ENCODE data around the gene SAMD10. TPM values are rescaled to one million over a fixed set of nuclear protein-coding genes. Genes with fewer than 3 reads are reported as not detected.

Gene SAMD10
- total and polyA plus RNA-seq, 12 donors = 3.4 to 8.8 (median 4.0) TPM

- intact Hi-C loops (cut with DNase I) = loop anchor here in 8 of 10 donors (5.0 to 10.0 kb wide), 7 partner anchors 58 to 433 kb away; partner anchors contain the start of gene PTK6 (in 4 of the 8)
Measured at GRCh38 chr20:63969838-63970713, 9.4 kb downstream of the SAMD10 start, which contains the start of gene ZNF512B. Gene ZNF512B, minus strand, starts transcription at chr20:63969930. Its CDS starts 1,980 bp downstream, at chr20:63967950.

GRCh38 chr20:63968928-63969760 lies 10.3 kb downstream of the SAMD10 start:
- DNase-seq (peak; percentile 42), ATAC-seq (no peak)
- Histone ChIP-seq H3K27ac (peak overlapping the region; percentile 34 to 85 (median 73)), H3K9me3 (no peaks in the 10 kb centered on the region), H3K36me3 (peaks cover 0 to 27% (median 4%) of the 10 kb centered on the region in 9 donors), H3K4me1 (peaks cover 13 to 52% (median 38%) of the 10 kb centered on the region in 9 donors), H3K27me3 (no peaks in the 10 kb centered on the region), H3K4me3 (peak overlapping the region in 9 of 10 donors; percentile 52 to 93 (median 63))
- WGBS, 2 donors = 1 to 2% methylated on average over 43 to 69 of the region's 70 CpGs
- TF ChIP-seq CTCF (IDR thresholded peaks at IDR 0.05) = no peak
- intact Hi-C loops (cut with DNase I) = no loop called here

More at GRCh38 chr20:63969838-63970713, 9.4 kb downstream of the SAMD10 start, which contains the start of gene ZNF512B:
- peak within 1 kb of the TSS in 9 of 10 donors; percentile 59 to 93 (median 63) for H3K4me3 ChIP-seq
- WGBS, 2 donors = 5 to 7% methylated on average over 36 to 54 of the region's 73 CpGs
- ATAC-seq (peak in 7 of 8 donors; percentile 2 to 51 (median 26)), DNase-seq (peak; percentile 70 to 71)
- H3K4me1 ChIP-seq = peaks cover 13 to 54% (median 38%) of the 10 kb centered on the region in 9 donors
- H3K36me3 ChIP-seq = peaks cover 0 to 22% (median 4%) of the 10 kb centered on the region in 9 donors
- H3K27me3 ChIP-seq = no peaks in the 10 kb centered on the region
- TF ChIP-seq CTCF (IDR thresholded peaks at IDR 0.05) = peak in 1 of 9 donors; percentile 9
- H3K9me3 ChIP-seq = no peaks in the 10 kb centered on the region
- H3K27ac ChIP-seq = peak within 1 kb of the TSS; percentile 34 to 85 (median 73)

GRCh38 chr20:63968136-63968927 lies 11.1 kb downstream of the SAMD10 start:
- no peaks in the 10 kb centered on the region for H3K9me3 ChIP-seq
- 77 to 82% methylated on average over 14 of the region's 14 CpGs for WGBS, 2 donors
- no peak for TF ChIP-seq CTCF (IDR thresholded peaks at IDR 0.05)
- peak; percentile 8 to 13 for DNase-seq
- peak overlapping the region in 9 of 10 donors; percentile 52 to 93 (median 63) for H3K4me3 ChIP-seq
- H3K27me3 ChIP-seq = no peaks in the 10 kb centered on the region
- H3K27ac ChIP-seq = peak overlapping the region in 7 of 10 donors; percentile 57 to 85 (median 78)
- peaks cover 0 to 35% (median 6%) of the 10 kb centered on the region in 9 donors for H3K36me3 ChIP-seq
- H3K4me1 ChIP-seq = peaks cover 13 to 46% (median 30%) of the 10 kb centered on the region in 9 donors
- intact Hi-C loops (cut with DNase I) = no loop called here
- ATAC-seq = peak in 2 of 8 donors; percentile 4 to 21

Data from heart right ventricle (tissue), 16 donors.